Measurements from ENCODE around the gene SCFD1.
"Not testable (repeated sequence)": the region's sequence is repeated elsewhere in the genome, so short reads cannot be mapped to it uniquely, and the experiment has no call there.

GRCh38 chr14:30574777-30575176, 47.3 kb upstream of the SCFD1 start:
- TF ChIP-seq, protein P1, sequence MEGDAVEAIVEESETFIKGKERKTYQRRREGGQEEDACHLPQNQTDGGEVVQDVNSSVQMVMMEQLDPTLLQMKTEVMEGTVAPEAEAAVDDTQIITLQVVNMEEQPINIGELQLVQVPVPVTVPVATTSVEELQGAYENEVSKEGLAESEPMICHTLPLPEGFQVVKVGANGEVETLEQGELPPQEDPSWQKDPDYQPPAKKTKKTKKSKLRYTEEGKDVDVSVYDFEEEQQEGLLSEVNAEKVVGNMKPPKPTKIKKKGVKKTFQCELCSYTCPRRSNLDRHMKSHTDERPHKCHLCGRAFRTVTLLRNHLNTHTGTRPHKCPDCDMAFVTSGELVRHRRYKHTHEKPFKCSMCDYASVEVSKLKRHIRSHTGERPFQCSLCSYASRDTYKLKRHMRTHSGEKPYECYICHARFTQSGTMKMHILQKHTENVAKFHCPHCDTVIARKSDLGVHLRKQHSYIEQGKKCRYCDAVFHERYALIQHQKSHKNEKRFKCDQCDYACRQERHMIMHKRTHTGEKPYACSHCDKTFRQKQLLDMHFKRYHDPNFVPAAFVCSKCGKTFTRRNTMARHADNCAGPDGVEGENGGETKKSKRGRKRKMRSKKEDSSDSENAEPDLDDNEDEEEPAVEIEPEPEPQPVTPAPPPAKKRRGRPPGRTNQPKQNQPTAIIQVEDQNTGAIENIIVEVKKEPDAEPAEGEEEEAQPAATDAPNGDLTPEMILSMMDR (IDR thresholded peaks at IDR 0.05) = not testable (repeated sequence)
- not testable (repeated sequence) for TF ChIP-seq POLR2A, POLR2AphosphoS5 (IDR thresholded peaks at IDR 0.05)

Measured in transverse colon (tissue), 4 donors.